ENCODE data around the gene TUBGCP6.

The TUBGCP6 gene

GRCh38 chr22:50182176-50183081, 62.4 kb downstream of the TUBGCP6 start:
- no peak for DNase-seq (ENCODE audit: low read depth, low spot score)

DNA sequence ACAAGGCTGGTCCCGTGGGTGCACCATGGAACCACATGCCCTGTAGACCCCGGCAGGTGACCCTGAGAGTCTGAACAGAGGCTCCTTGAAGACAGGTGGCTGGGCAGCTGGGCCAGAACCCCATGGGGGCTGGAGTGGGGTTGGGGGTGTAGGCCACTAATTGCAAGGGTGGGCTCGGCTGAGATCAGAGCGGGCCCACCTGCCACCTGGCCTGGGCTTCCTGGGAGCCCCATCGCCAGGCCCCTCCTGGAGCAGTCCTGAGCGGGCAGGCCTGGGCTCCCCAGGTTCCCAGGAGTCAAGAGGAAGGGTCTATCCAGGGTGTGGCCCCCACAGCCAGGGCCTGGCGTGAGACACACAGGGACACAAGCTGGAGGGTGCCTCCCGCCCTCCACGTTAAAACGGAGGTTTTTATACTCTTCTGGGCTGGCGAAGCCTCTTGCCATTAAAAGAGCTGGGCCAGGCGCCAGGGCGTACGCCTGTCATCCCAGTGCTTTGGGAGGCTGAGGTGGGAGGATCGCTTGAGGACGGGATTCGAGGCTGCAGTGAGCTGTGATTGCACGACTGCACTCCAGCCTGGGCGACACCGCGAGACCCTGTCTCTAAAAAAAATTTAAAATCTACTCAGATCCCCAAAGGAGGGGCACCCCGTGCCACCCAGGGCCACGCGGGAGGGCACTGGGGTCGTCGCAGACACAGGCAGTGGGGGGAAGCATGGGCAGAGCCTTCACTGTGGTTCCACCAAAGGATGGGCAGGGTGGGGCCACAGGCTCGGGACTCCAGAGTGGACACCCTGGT, 63.9 kb downstream of the TUBGCP6 start:
- DNase-seq (ENCODE audit: low read depth, low spot score), result no peak

GRCh38 chr22:50179937-50180726, 64.7 kb downstream of the TUBGCP6 start:
- no peak for DNase-seq (ENCODE audit: low read depth, low spot score)

DNA sequence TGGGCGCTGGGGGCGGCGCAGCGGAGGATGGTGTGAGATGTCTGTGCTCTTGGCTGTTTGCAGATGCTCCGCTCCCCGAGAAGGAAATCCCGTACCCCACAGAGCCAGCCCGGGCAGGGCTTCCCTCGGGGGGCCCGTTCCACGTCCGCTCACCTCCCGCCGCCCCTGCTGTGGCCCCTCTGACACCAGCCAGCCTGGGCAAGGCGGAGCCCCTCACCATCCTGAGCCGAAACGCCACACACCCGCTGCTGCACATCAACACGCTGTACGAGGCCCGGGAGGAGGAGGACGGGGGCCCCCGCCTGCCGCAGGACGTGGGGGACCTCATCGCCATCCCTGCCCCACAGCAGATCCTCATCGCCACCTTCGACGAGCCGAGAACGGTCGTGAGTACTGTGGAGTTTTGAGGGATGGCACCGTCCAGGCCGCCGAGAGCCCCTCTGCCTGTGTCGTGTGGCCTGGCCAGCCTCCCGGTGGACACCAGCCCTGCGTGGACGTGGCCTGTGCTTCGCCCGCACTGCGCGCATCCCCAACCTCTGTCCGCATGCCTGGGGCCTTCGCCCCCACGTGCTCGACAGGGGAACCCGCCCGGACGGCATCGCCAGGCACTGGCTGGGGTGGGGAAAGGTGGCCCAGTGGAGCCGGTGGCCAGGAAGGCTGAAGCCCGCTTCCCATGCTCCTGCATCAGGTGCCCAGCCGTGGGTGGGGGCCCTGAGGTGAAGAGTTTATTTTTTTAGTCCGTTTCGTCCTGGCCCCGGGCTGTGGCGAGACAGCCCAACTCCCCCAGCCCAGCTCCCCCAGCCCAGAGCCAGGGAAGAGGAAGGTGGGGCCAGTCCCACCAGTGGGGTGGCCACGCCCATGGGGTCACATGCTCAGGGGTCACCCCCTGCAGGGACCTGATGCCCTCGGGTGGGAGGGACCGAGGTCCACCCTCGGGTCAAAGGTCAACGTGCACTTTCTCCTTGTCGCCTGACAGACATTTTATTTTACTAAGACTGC, 65.7 kb downstream of the TUBGCP6 start:
- no peak for DNase-seq (ENCODE audit: low read depth, low spot score)

GRCh38 chr22:50178471-50178864, 66.4 kb downstream of the TUBGCP6 start:
- DNase-seq (ENCODE audit: low read depth, low spot score), result no peak

DNA sequence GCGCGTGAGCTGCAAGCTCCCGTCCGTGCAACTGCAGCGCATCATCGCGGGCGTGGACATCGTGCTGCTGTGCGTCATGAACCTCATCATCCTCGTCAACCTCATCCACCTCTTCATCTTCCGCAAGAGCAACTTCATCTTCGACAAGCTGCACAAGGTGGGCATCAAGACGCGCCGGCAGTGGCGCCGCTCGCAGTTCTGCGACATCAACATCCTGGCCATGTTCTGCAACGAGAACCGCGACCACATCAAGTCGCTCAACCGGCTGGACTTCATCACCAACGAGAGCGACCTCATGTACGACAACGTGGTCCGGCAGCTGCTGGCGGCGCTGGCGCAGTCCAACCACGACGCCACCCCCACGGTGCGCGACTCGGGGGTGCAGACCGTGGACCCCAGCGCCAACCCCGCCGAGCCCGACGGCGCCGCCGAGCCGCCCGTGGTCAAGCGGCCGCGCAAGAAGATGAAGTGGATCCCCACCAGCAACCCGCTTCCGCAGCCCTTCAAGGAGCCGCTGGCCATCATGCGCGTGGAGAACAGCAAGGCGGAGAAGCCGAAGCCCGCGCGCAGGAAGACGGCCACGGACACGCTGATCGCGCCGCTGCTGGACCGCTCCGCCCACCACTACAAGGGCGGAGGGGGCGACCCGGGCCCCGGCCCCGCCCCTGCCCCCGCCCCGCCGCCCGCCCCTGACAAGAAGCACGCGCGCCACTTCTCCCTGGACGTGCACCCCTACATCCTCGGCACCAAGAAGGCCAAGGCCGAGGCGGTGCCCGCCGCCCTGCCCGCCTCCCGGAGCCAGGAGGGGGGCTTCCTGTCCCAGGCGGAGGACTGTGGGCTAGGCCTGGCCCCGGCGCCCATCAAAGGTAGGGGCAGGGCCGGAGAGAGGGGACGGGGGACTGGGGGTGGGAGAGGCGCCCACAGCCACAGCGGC, 67.0 kb downstream of the TUBGCP6 start:
- no peak for DNase-seq (ENCODE audit: low read depth, low spot score)

DNA sequence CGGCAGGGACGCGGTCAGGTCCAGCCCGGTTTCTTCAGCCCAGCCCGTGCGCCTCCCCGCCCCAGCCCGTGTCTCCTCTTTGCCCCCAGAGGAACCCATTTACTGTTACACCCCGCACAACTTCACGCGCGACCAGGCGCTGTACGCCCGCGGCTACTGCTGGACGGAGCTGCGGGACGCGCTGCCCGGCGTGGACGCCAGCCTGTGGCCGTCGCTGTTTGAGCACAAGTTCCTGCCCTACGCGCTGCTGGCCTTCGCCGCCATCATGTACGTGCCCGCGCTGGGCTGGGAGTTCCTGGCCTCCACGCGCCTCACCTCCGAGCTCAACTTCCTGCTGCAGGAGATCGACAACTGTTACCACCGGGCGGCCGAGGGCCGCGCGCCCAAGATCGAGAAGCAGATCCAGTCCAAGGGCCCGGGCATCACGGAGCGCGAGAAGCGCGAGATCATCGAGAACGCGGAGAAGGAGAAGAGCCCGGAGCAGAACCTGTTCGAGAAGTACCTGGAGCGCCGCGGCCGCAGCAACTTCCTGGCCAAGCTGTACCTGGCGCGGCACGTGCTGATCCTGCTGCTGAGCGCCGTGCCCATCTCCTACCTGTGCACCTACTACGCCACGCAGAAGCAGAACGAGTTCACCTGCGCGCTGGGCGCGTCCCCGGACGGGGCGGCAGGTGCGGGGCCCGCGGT, 67.8 kb downstream of the TUBGCP6 start:
- no peak for DNase-seq (ENCODE audit: low read depth, low spot score)

DNA sequence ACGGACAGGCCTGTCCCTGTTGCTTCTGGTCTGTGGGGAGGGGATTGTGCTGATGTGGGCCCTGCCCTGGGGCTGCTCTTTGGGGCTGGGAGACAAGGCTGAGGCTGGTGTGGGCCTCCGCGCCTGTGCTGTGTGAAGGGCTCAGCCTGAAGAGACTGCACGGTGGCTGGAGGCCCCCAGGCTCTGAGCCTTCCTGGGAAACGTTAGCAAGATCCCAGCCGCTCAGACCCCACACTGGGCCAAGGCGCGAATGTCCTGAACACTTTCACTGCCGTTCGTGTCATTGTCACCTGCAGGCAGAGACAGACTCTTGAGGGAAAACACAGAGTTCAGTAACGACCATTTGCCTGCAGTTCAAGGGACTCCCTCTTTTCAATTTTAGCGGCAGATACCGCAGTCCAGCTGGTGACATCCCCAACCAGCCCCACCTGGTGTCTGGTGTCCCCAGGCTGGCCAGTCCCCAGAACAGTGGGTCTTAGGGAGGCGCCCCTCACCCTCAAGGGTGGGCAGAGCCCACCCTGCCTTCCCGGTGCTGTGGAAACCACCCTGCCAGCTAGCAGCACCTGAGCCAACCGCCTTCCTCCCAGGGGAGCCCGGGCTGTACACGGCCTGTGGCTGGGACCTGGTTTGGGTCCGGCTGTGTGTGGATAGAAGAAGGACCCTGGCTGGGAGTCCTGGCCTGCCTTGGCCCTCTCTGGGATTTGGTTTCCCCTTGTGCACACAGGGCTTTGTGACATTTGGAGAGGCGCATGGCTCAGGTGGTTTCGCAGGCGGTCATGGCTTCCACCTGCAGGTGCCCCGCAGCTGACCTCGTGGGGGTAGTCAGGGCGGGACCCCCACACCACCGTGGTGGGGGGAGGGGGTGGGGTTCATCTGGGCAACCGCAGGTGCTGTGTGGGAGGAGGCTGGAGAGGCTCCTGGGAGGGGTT, 68.6 kb downstream of the TUBGCP6 start:
- DNase-seq (ENCODE audit: low read depth, low spot score), result no peak

DNA sequence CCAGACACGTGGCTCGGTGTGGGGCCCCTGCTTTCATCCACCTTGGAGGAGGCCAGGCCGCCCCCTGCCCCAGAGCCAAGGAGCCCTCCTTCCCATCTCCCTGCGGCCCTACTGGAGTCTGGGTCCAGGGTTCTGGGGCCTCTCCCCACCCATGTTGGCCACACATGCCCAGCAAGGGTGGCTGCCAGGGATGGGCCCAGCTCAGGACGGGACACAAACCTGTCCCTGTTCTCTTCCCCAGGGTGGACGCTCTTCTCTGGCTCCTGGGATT, 69.7 kb downstream of the TUBGCP6 start:
- no peak for DNase-seq (ENCODE audit: low read depth, low spot score)

- DNase-seq (ENCODE audit: low read depth, low spot score), result no peak
Measured at GRCh38 chr22:50174382-50175190, 70.2 kb downstream of the TUBGCP6 start.

GRCh38 chr22:50173983-50174355, 70.9 kb downstream of the TUBGCP6 start:
- no peak for DNase-seq (ENCODE audit: low read depth, low spot score)

DNA sequence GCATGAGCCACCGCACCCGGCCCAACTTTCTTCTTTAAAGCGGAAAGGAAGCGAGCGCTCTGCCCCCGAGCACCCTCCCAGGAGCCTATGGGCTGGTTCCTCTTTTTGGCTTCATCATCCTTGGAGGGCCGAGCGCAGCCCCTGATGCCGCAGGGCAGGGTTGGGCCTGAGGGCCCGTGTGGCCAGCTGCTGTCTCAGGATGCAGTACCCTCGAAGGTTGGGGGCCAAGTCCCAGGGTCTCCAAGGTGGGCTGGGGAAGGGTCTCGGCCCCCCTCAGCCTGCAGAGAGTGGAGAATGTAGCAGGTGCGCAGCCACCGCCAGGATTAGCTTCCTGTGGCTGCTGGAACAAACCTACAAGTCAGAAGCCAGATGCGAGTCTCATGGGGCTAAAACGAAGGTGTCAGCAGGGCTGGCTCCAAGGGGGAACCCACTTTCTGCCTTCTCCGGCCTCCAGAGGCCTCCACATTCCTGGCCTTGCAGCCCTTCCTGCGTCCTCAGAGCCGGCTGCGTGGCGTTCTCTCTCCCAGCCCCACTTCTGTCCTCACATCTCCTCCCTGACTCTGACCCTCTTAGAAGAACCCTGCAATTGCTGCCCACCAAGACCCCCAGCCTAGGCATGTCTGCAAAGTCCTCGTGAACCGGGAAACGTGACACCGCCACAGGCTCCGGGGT, 71.4 kb downstream of the TUBGCP6 start:
- no peak for DNase-seq (ENCODE audit: low read depth, low spot score)

- no peak for DNase-seq (ENCODE audit: low read depth, low spot score)
Measured at GRCh38 chr22:50171965-50172421, 72.8 kb downstream of the TUBGCP6 start.

DNA sequence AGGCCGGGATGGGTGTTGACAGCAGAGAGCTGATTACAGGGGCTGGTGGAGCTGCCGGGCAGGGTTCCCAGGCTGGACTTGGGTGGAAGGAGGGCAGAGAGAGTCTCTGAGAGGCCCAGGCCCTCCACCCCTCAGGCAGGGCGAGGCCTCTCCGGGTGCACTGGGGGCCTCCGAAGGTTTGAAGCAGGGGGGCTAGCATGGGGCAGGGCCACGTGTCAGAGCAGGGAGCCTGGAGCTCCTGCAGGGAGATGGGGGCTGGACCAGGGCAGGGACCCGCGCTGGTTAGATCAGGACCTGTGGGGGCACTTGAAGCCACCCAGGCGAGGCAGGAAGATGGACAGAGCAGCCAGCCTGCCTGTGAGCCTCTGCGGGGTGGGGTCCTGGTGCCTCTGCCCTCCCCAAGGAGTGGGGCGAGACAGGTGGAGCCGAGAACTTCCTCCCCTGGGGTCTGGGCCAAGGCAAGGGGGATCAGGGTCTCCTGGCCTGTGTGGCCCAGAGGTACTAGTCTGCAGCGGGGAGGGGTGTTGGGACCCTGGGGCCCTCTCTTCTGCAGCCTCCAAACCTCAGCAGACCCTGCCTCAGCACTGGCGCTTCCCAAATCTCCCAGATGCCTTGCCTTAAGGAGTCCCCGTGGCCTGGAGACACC, 73.4 kb downstream of the TUBGCP6 start:
- DNase-seq (ENCODE audit: low read depth, low spot score), result no peak

DNA sequence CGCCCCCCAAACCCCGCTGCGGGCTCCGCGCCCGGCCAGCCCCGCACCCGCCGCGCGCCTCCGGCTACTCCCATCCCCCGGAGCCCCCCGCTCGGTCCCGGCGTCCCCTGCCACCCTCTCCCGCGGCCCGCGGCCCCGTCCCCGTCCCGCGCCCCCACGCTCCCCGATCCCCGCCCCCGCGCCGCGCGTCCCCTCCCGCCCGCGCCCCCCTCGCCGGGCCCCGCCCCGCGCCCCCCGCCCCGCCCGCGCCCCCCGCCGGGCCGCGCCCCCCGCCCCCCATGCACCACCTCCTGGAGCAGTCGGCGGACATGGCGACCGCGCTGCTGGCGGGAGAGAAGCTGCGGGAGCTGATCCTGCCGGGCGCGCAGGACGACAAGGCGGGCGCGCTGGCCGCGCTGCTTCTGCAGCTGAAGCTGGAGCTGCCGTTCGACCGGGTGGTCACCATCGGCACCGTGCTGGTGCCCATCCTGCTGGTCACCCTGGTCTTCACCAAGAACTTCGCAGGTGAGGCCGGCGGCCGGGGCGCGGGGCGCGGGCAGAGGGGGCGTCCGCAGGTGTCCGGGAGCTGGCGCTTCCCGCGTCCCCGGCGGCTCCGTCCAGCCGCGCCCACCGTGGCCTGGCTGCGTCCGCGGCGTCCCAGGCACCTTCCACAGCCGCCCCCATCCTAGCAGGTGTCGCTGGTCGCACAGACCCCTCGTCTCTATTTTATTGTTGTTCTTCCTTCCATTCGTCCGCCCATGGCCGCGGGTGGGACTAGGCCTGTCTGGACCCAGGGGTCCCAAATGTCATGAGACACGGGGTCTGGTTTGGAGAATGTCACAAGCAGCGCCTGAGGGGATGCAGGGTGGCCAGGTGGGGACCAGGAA, 74.1 kb downstream of the TUBGCP6 start, which contains the start of gene PANX2:
Gene PANX2 (plus strand): TSS at position 279 of the 866 bp plus-strand sequence. CDS start 0 bp downstream, at position 279.
- no peak for DNase-seq (ENCODE audit: low read depth, low spot score)
